GM18861 (cell line): ENCODE measurements around the gene NINJ1.

Experiments
- ATAC-seq: cut with Tn5 transposase; IDR thresholded peaks from one replicate; pipeline ENCODE4 v1.9.1; 2021; ENCODE audit not compliant: unreplicated experiment

Gene NINJ1

GRCh38 chr9:93133681-93134014 is 403 bp downstream of the NINJ1 start:
- ATAC-seq: no peak

DNA sequence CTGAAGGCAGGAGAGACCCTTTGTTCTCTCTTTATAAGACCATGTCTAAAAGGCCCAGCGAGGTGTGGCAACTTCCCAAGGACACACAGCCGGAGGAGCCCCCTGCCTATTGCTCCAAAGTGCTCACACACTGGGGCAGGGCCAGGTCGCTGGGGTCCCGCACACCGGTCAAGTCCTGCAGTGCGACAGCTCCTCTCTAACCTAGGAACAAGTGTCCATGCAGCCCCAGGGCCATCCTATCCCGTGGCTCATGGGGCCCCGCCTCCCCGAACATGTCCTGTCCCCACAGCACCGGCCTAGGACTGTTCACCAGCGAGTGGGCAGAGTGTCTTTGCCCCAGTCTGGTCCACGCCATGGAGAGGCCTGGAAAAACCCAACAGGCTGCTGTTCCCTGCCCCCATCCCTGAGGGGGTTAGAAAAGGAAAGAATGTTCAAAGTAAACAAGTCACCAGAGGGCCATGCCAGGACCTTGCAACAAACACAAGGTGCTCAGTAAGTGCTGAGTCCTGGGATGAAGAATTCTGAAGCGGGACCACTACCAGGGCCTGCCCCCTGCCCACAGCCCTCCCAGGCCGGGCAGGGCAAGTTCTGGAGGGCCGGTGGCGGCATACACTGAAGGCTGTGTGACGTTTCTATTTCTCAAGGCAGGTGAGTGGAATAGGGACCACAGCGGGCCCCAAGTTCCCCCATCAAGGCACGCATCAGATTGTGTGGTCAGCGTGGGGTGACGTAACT is 938 bp downstream of the NINJ1 start:
- ATAC-seq: peak; percentile 34

GRCh38 chr9:93132287-93132927 is 1.6 kb downstream of the NINJ1 start:
- ATAC-seq: no peak

DNA sequence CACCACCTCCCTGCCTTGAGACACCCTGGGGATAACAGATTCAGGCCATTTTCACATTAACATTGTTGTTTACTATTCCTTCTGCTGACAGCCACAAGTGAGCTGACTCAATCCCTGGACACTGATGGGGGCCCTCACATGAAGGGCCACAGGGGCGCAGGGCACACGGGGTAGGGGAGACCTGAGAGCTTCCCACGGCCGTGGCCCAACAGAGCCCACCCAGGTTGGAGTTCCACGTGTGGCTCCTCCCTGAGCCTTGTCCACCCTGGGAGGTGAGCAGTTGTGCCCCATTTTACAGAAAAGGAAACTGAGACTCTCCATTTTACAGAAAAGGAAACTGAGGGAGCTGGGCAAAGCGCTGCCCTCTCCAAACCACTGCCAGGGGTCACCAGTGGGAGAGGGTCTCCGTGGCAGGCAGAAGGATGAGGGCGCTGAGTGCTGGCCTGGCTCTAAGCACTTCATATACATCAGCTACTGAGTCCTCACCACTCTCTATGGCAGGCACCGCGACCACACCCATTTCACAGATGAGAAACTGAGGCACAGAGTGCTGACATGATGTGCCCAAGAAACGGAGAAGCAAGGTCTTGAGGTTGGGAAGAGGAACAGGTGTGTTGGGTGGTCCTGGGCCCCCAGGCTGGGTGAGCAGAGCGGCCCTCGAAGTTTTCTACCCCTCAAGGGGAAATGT is 2.3 kb downstream of the NINJ1 start:
- ATAC-seq: no peak

DNA sequence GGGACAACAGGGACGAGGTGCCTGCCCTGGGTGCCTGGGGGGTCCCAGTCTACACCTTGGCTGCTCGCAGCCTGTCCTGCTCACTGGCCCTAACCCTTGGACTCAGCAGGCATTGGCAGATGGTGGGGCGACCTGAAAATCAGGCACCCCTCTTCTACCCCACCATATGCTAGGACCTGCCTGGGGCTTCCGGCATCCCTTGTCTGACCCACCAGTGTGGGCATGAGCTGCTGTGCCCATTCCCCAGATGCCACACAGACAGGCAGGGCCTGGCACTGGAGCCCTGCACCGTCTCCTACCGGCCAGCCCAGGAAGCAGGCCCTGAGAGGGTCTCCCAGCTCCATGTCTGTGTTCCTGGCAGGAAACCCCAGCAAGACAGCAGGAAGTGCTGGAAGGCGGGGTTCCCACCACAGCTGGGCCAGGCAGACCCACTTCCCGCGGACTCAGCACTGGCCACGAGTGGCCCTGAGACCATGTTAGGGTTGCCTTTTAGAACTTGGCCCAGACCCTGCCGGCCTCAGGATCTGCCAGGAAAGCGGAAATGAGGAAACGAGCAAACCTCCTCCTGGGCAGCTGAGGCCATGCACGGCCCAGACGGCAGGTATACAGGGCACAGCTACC is 3.1 kb downstream of the NINJ1 start:
- ATAC-seq: no peak

DNA sequence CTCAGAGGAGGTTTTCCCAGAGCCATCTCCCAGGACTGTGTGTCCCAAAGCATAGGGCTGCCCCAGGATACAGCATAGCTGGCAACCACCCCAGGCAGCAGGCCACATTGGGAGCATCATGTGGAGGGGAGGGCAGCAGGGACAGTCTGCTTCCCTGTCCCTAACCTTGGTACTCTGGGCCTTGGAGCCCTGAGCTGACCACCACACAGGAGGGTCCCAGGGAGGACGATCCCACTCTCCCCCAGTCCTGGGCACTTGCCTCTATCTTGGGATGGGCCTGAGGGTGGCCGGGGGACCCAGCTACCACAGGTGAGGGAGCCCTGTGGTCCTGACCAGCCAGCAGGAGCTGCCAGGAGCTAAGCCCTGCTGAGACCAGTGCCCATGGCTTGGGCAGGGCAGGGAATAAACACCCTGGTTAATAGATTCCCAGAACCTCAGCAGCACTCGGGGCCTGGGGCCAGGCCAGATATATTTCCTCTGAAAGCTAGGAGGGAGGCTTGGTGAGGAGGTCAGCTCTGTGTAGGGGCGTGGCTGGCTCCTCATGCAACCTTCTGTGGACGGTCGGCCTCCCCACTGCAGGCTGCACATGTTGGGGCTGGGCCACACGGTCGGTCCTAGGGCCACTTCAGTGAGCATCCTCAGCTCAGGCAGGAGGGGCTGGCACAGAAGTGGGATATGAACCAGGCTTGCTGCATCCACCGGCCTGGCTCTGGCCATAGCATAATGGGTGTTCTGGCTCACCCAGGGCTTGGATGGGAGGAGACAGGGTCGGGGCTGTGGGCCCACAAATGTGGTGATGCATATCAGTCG is 4.2 kb downstream of the NINJ1 start:
- ATAC-seq: no peak

GRCh38 chr9:93129286-93129685 is 4.8 kb downstream of the NINJ1 start:
- no peak for ATAC-seq

DNA sequence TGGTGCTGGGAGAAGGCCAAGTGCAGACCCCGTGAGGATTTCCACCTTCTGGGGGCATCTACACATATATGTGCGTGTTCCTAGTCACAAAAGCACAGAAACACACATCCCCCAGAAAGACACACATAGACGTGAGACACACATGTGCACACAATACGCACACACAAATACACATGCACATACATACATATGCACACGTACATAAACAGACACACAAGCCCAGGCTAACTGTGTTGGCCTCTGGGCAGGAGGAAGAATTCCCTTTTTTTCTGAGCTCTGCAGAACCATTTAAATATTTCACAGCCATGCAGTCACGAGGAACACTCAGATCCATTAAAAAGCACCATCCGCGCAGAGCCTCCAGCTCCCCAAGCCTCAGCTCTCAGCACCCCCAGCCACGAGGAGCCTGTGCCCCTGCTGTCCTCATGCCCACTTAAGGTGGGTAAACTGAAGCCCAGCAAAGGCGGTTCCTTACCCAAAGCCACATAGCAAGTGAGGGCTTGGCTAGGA is 5.3 kb downstream of the NINJ1 start:
- no peak for ATAC-seq

- no peak for ATAC-seq
Observed at GRCh38 chr9:93128011-93128714, 5.9 kb downstream of the NINJ1 start.

GRCh38 chr9:93127395-93127911 is 6.6 kb downstream of the NINJ1 start:
- ATAC-seq: no peak

- ATAC-seq: no peak
Observed at GRCh38 chr9:93126825-93127368, 7.2 kb downstream of the NINJ1 start.

GRCh38 chr9:93126151-93126781 is 7.8 kb downstream of the NINJ1 start:
- no peak for ATAC-seq

DNA sequence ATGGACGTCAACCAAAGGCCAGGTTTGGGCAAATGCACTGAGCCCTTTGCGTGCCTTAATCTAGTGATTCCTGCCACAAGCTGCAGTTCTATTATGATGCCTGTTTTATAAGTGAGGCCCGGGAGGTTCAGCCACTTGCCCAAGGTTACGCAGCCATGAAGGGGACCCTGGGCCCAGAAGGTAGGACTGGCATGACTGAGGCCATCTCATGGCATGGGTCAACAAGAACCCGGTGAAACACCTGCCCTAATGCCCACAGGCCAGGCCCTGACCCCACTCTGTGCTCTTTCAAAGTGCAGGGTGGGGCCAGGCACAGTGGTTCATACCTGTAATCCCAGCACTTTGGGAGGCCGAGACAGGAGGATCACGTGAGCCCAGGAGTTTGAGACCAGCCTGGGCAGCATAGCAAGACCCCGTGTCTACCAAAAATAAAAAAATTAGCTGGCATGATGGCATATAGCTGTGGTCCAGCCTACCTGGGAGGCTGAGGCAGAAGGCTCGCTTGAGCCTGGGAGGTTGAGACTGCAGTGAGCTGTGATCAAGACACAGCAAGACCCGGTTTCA is 8.6 kb downstream of the NINJ1 start:
- no peak for ATAC-seq

GRCh38 chr9:93124793-93125192 is 9.3 kb downstream of the NINJ1 start:
- no peak for ATAC-seq

- ATAC-seq: no peak
Observed at GRCh38 chr9:93123561-93124283, 10.3 kb downstream of the NINJ1 start.

DNA sequence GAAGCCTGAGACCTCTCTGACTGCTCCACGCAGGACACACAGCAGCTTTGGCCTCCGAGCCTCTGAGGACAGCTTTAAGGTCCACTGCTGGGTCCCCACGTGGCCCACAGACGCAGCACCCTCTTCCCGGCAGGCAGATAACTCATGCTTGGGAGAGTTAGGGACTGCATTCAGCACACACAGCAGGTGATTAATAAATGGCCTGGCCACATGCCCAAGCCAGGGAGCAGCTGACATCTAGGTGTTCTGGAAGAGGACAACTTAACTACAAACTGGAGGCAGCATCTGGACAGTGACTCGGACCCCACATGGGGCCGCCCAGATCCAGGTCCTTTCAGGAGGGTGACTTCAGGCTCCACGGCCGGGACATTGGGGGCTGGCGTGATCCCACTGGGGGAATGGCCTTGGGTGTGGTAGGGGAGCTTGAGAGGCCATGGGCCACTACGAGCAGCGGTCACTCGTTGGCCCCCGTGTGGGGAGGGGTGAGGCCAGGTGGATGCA is 11.3 kb downstream of the NINJ1 start:
- ATAC-seq: no peak

GRCh38 chr9:93121316-93122241 is 12.5 kb downstream of the NINJ1 start:
- ATAC-seq: no peak
